Right ventricle myocardium inferior (tissue), 1 donor: ENCODE results near the gene SEPTIN6. TPM values are rescaled to one million over a fixed set of nuclear protein-coding genes. Genes with fewer than 3 reads are reported as not detected.
A peak's percentile ranks its signal among the peaks of the same experiment; 100 is the strongest.

ENCODE experiments used
- ATAC-seq: fragments of 200-7000 bp; cut with Tn5 transposase; one replicate; pipeline ENCODE4 v1.9.1; 2020; ENCODE audit warnings: mild to moderate bottlenecking, moderate library complexity
- DNase-seq: peaks from one replicate; pipeline ENCODE4 v3.0.0; 2021; ENCODE audit errors: missing footprints
- intact Hi-C: fragments of 100-400 bp; cut with DNase I; formaldehyde crosslinking; loops from one replicate; pipeline ENCODE4 v1.11.0; 2022
- long read RNA-seq: library from polyadenylated mRNA; unstranded; transcript quantifications from one replicate; pipeline ENCODE4 v2.0.0, GENCODE V29; 2021
- total RNA-seq: library from RNA; stranded (reverse); fragmentation: NEBNext Ultra II Directional; extraction: Animal tissue kit (Norgen Biotek cat#: 25700); gene quantifications from one replicate; pipeline ENCODE4 v1.2.1, GENCODE V29; 2021
- donor health status: DM: no; HTN: yes; CAD: no; lungs with severe emphysema.

Gene SEPTIN6
- total RNA-seq: 10.1 TPM
- long read RNA-seq, full-length matches to known transcripts: 4 of 5 reads
- long read RNA-seq, partial matches to known transcripts: 1 of 5 reads
- long read RNA-seq, other reads (novel, unspliced or antisense): 0 of 5 reads

- peak; percentile 83 for ATAC-seq
- intact Hi-C loops: no loop called here
- peak; percentile 89 for DNase-seq
These were observed at the start of gene SEPTIN6 for GRCh38 chrX:119693040-119693995. Gene SEPTIN6 (minus strand): TSS chrX:119693168. CDS start chrX:119693105, 63 bp downstream.

- DNase-seq: no peak
- no peak for ATAC-seq
- intact Hi-C loops: no loop called here
These were observed 45.8 kb upstream of the SEPTIN6 start for GRCh38 chrX:119738742-119739141.

- DNase-seq (no peak), ATAC-seq (no peak)
- intact Hi-C loops: no loop called here
These were observed 43.3 kb upstream of the SEPTIN6 start for GRCh38 chrX:119736206-119736764.

- ATAC-seq: no peak
- intact Hi-C loops: no loop called here
These were observed 42.5 kb upstream of the SEPTIN6 start for GRCh38 chrX:119735467-119735866.

GRCh38 chrX:119734897-119735339 is 42.0 kb upstream of the SEPTIN6 start:
- DNase-seq (peak; percentile 82), ATAC-seq (peak; percentile 88)
- intact Hi-C loops: loop anchor here (5.0 kb wide), 1 partner anchor 128 kb away; the partner anchor contains the start of gene NKRF

More at GRCh38 chrX:119735467-119735866, 42.5 kb upstream of the SEPTIN6 start:
- no peak for DNase-seq

- ATAC-seq (no peak), DNase-seq (no peak)
- intact Hi-C loops: loop anchor here (2.0 to 5.0 kb wide), 2 partner anchors 122 to 213 kb away; partner anchors contain the start of gene NKRF
These were observed 36.6 kb upstream of the SEPTIN6 start for GRCh38 chrX:119729408-119730201.

- ATAC-seq: no peak
- no peak for DNase-seq
- intact Hi-C loops: no loop called here
These were observed 35.5 kb upstream of the SEPTIN6 start for GRCh38 chrX:119728487-119728886.

- intact Hi-C loops: no loop called here
- DNase-seq (no peak), ATAC-seq (no peak)
These were observed 34.1 kb upstream of the SEPTIN6 start for GRCh38 chrX:119726900-119727555.

- DNase-seq (no peak), ATAC-seq (no peak)
- intact Hi-C loops: no loop called here
These were observed 29.0 kb upstream of the SEPTIN6 start for GRCh38 chrX:119721926-119722325.

GRCh38 chrX:119721487-119721886 is 28.5 kb upstream of the SEPTIN6 start:
- intact Hi-C loops: no loop called here
- DNase-seq (no peak), ATAC-seq (no peak)

- no peak for ATAC-seq
- intact Hi-C loops: no loop called here
These were observed 16.7 kb upstream of the SEPTIN6 start for GRCh38 chrX:119709630-119710029.

GRCh38 chrX:119708936-119709335 is 16.0 kb upstream of the SEPTIN6 start:
- intact Hi-C loops: no loop called here
- DNase-seq (no peak), ATAC-seq (no peak)

More at GRCh38 chrX:119709630-119710029, 16.7 kb upstream of the SEPTIN6 start:
- DNase-seq: no peak

GRCh38 chrX:119706616-119707015 is 13.6 kb upstream of the SEPTIN6 start:
- ATAC-seq (no peak), DNase-seq (no peak)
- intact Hi-C loops: no loop called here

GRCh38 chrX:119698845-119699244 is 5.9 kb upstream of the SEPTIN6 start:
- intact Hi-C loops: loop anchor here (5.0 kb wide), 1 partner anchor 93 kb away; the partner anchor contains the start of gene RPL39
- no peak for DNase-seq

GRCh38 chrX:119696251-119696890 is 3.4 kb upstream of the SEPTIN6 start:
- no peak for ATAC-seq
- no peak for DNase-seq
- intact Hi-C loops: loop anchor here (5.0 kb wide), 1 partner anchor 96 kb away; the partner anchor contains the start of gene RPL39

More at GRCh38 chrX:119698845-119699244, 5.9 kb upstream of the SEPTIN6 start:
- no peak for ATAC-seq

- ATAC-seq (no peak), DNase-seq (no peak)
- intact Hi-C loops: loop anchor here (5.0 kb wide), 1 partner anchor 97 kb away; the partner anchor contains the start of gene RPL39
These were observed 2.6 kb upstream of the SEPTIN6 start for GRCh38 chrX:119695535-119696050.
